Measurements from ENCODE around the gene TRERF1.

GRCh38 chr6:42411406-42411805, 40.3 kb downstream of the TRERF1 start:
- TF ChIP-seq, protein P1, sequence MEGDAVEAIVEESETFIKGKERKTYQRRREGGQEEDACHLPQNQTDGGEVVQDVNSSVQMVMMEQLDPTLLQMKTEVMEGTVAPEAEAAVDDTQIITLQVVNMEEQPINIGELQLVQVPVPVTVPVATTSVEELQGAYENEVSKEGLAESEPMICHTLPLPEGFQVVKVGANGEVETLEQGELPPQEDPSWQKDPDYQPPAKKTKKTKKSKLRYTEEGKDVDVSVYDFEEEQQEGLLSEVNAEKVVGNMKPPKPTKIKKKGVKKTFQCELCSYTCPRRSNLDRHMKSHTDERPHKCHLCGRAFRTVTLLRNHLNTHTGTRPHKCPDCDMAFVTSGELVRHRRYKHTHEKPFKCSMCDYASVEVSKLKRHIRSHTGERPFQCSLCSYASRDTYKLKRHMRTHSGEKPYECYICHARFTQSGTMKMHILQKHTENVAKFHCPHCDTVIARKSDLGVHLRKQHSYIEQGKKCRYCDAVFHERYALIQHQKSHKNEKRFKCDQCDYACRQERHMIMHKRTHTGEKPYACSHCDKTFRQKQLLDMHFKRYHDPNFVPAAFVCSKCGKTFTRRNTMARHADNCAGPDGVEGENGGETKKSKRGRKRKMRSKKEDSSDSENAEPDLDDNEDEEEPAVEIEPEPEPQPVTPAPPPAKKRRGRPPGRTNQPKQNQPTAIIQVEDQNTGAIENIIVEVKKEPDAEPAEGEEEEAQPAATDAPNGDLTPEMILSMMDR (IDR thresholded peaks at IDR 0.05): no peak
- no peak for TF ChIP-seq POLR2A (IDR thresholded peaks at IDR 0.05)

Measured in thyroid gland (tissue), 4 donors.